Measurements from ENCODE around the gene MEI1.
A peak's percentile ranks its signal among the peaks of the same experiment; 100 is the strongest.
"Not testable (repeated sequence)": the region's sequence is repeated elsewhere in the genome, so short reads cannot be mapped to it uniquely, and the experiment has no call there.

The MEI1 gene

GRCh38 chr22:41821471-41822316 lies 122.4 kb downstream of the MEI1 start:
- no peak for DNase-seq (ENCODE audit: low spot score)

- peak; percentile 78 for DNase-seq (ENCODE audit: low spot score)
Observed at GRCh38 chr22:41822317-41823057, 123.2 kb downstream of the MEI1 start.

DNA sequence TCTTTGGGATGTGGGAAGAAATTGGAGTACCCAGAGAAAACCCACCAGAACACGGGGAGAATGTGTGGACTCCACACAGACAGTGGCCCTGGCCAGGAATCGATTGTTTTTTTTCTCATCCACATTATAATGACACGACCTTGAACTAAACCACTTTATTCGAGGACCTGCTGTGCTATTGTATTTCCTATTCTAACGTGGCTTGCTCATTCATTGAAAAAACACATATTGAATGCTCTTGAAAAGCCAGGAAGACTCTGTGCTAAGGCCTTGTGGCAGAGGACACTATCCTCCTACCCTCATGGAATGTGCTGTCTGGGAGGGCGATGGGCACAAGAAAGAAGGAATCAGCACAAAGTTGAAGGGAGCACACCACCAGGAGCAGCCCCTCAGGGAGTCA lies 124.5 kb downstream of the MEI1 start:
- DNase-seq (ENCODE audit: low spot score), result no peak

DNA sequence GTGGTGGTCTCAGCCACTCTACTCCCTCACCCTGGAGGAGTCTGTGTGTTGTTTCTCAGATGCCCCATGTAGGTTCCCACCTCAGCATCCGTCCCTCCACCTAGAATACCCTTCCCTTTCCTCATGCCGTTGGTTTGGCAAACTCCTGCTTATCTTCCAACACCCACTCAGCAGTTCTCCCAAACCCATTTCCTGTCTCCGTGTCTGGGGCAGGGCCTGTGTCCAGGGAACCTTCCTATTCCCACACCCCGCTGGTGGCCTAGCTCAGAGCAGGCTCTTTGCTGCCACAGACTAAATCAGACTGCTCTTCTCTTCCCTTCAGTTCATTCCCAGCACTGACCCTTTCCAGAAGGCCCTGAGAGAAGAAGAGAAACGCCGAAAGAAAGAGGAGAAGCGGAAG lies 126.1 kb downstream of the MEI1 start:
- no peak for DNase-seq (ENCODE audit: low spot score)

DNA sequence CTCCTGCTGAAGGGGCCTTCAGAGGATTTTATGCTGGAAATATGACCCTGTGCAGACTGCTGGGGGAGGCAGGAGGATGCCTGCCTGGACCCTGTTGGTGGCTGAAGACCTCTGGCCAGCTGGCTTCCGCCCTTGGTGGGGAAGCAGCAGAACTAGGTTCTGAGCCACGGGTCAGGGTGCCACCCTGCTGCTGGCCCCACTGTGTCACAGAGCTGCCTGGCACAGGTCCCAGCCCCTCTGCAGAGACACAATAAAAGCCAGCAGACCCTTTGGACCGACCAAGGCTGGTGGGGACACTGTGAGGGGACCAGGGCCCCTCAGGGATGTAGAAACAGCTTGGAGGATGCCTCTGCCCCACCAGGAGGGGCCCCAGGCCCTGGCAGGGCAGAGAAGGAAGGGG lies 126.7 kb downstream of the MEI1 start:
- no peak for DNase-seq (ENCODE audit: low spot score)

- no peak for DNase-seq (ENCODE audit: low spot score)
Observed at GRCh38 chr22:41826430-41827383, 127.4 kb downstream of the MEI1 start.

DNA sequence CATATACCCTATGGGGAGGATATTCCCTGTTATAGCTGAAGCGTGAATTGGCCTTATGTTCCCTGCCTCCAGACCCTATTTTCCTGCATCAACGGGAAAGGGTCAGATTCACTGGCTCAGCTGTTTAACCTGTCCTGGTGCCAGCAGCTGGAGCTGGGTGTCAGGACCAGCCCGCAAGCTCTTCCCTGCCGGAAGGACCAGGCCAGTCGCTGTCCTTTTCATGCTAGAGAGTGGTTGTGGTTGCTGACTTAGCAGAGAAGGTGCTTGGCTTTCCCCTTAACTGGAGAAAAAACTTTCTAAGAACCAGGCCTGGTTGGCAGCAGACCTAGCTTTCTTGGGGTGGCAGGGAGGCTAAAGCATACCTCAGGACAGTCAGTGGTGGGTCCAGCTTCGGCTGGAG lies 128.4 kb downstream of the MEI1 start:
- DNase-seq (ENCODE audit: low spot score), result no peak

DNA sequence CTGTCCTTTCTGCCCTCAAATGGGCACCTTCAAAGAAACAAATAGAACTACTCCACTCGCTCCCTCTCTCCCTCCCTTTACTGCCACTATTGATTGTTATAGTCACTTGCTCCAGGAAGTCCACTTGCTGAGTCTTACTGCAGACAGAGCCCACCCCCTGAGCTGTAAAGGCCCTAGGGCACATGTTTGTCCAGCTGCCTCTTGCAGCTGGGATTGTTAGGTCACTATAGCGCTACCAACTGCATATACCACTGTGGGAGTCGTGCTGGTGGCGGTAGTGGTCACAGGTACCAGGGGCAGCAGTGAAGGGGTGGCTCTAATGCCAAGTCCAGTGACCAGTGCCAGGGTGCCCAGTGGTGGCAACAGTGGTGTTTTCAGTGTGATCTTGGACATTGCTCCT lies 129.2 kb downstream of the MEI1 start:
- no peak for DNase-seq (ENCODE audit: low spot score)

DNA sequence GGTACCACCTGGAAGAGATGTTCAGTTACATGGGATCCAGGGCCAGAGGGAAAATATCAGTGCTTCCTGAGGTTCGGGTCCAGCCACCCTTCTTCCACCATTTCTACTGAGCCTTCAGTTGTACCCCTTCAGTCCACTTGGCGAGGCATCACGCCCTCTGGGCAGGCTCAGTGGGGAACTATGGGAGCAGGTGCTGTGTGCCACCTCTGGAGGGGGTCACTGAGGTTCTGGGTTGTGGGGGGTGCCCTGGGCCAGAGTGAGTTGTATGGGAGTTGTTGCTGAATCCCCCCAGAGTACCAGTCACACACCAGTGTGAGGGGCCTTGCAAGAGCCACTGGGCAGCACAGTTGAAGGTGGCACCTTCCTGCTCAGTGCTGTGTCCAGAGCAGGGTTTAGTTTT lies 130.9 kb downstream of the MEI1 start:
- peak; percentile 21 for DNase-seq (ENCODE audit: low spot score)

GRCh38 chr22:41831383-41831782 lies 132.1 kb downstream of the MEI1 start:
- peak; percentile 40 for DNase-seq (ENCODE audit: low spot score)

DNA sequence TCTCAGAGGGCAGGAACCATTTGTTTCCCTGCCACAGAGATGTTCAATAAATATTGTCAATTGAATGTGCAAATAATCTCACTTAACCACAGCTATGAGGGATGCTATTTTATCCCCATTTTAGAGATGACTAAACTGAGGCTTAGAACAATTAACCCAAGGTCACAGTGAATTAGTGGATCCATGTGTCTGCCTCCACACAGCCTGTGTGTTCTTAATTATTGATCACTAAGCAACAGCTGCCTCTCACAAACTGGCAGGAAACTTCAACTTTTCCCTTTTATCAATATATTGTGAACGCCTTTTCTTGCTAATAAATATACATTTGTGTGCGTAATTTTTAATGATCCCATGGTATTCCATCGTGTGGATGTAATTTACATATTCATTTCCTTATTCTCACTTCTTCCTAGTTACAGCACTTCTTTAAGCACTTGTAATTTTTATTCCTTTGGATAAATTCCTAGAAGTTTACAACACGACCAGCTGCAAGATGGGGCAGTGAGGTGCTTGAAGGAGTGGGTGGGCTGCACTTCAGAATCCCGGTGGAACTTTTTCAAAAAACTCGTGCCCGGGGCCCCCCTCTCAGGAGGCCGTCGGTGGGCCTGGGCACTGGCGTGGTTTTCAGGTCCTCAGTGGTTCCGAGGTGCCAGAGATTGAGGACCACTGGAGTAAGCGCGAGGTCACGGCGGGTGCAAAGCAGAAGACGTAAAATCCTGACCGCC lies 132.7 kb downstream of the MEI1 start:
- DNase-seq (ENCODE audit: low spot score), result no peak

DNA sequence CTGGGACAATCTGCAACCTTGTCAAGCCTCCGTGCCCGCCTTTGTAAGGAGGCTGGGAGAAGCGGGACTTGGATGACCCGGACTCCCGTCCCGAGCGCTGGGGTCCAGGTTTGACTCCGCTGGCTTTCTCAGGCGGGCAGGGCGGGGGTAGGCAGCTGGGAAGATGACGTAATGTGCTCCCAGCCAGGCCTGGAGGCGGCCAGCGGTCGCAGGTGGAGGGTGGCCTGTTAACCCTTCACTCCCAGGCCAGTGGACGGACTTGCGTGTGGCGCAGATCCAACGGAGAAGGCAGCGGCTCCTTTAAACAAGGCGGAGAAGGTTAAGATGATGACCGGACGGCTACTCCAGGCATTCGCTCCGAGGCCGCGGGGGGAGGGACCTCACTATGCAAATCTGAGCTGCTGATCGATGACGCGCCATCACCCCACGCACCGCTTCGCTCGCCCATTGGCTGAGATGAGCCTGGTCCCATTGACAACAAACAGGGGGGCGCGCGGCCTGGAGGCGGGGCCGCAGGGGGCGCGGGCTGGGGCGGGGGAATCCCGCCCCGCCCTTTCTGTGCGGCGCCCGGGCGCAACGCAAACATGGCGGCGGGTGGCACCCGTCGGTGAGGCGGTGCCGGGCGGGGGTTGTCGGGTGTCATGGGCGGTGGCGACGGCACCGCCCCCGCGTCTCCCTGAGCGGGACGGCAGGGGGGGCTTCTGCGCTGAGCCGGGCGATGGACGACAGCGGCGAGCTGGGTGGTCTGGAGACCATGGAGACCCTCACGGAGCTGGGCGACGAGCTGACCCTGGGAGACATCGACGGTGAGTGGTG lies 133.5 kb downstream of the MEI1 start, which contains the start of gene SREBF2:
TSS of gene SREBF2 (plus strand) at position 553 of the 816 bp plus-strand sequence. CDS start at position 719, 166 bp downstream.
- DNase-seq (ENCODE audit: low spot score), result peak; percentile 99

DNA sequence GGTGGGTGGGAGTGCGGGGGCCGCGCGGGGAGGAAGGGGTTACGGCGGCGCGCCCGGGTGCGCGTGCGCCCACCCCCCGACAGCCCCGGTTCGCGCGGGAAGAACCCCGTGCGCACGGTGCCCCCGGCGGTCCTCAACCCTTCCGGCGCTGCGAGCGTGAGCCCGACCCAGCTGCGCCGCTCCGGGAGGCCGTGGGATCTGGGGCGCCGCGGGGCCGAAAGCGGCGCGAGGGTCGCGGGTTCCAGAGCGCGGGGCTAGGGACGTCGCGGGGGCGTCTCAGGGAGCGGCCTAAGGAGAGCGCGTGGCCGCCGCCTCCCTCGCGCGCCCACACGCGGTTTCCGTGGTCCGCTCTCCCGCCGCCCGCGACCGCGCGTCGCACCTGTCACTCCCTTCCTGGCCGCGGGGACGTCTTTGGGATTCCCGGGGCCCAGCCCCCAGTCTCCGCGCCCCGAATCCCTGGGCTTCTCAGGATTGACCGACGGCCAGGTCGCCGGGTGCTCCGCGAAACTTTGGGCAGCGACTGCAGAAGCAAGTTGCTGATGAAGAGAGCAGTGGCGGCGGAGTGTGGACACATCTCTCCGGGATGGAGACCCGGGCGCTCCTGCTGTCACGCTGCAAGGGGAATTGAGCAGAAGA lies 134.2 kb downstream of the MEI1 start:
- DNase-seq (ENCODE audit: low spot score), result peak; percentile 63

GRCh38 chr22:41834005-41834944 lies 135.0 kb downstream of the MEI1 start:
- peak; percentile 35 for DNase-seq (ENCODE audit: low spot score)

DNA sequence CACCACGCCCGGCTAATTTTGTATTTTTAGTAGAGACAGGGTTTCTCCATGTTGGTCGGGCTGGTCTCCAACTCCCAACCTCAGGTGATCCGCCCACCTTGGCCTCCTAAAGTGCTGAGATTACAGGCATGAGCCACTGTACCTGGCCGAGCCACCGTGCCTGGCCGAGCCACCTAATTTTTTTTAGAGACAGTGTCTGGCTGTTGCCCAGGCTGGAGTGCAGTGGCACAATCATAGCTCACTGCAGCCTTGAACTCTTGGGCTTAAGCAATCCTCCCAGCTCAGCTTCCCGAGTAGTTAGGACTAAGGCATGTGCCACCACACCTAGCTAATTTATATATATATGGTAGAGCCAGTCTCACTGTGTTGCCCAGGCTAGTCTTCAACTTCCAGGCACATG lies 136.2 kb downstream of the MEI1 start:
- not testable (repeated sequence) for DNase-seq (ENCODE audit: low spot score)

DNA sequence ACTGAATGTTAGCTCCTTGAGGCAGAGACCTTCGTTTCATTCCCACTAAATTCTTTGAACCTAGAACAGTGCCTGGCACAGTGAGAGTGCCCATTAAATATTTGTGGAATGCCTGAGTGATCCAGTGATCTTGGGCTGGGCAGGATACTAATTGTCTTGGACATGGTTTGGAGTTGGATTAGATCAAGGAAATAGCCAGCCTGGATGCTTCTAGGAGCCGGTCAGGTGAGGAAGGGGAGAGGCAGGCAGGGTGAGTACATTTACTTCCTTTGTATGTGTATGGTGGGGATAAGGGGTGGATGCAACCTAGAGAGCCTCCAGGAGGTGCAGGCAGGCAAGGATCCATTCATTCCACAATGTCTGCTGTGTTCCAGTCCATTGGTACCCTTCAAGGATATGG lies 137.2 kb downstream of the MEI1 start:
- DNase-seq (ENCODE audit: low spot score), result no peak

DNA sequence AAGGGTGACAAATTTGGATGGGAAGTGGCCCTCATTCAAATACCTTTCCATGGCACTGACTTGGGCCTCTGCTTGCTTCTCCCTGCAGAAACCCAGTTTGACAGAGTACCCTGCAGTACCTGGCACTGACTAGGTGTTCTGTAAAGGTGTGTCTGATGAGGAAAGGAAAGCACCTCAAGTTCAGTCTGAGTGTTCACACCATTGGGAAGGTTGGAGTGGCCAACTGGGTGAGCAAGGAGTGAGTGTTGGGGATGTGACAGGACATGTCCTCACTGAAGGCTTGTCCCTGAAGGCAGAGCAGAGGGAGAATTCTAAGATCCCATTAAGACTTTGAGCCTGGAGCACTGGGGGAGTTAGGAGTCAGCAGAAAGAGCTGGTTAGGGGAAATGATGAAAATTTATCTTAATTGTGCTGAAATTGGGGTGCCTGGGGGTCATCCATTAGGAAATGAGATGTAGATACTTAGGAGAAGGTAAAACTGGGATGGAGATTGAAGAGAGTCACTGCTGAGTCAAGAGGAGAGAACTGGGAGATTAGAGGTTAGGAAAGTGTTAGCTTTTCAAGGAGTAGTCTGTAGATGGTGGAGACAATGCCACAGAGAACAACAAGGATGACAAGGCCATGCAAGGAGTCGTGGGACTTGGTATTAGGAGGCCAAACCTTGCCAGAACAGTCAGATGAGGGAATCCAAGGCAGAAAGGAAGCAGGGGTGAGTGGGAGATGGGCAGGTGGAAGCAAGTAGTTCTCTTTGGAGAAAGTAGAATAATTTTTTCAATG lies 139.7 kb downstream of the MEI1 start:
- no peak for DNase-seq (ENCODE audit: low spot score)

DNA sequence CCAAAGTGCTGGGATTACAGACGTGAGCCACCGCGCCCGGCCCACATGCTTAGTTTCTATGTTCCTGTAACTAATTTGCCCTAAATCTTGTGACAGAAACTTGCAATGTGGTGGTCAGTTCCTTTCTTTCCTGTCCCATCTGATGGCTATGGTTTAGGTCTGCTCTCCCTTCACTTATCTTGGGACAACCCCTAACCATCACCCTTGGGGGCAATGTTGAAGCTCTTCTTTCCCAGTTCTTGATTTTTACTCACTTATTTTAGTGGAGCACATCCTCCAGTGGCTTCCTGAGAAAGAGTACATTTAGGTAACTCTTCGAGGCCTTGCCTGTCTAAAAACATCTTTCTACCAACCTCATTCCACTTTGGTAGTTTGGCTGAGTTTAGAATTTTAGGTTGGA lies 140.9 kb downstream of the MEI1 start:
- DNase-seq (ENCODE audit: low spot score), result no peak
